Measurements from ENCODE around the gene FGR. TPM values are rescaled to one million over a fixed set of nuclear protein-coding genes. Genes with fewer than 3 reads are reported as not detected.
"Not testable (repeated sequence)": the region's sequence is repeated elsewhere in the genome, so short reads cannot be mapped to it uniquely, and the experiment has no call there.

The FGR gene
- total and polyA plus RNA-seq, 2 of the 13 experiments (the other 11 are each of a cell fraction or from before 2014, with no cell fraction given) = not detected

- H4K20me1 ChIP-seq (ENCODE audit: insufficient read depth, low read length); BruUV-seq (replicated peaks); H3K27ac ChIP-seq (ENCODE audit: extremely low read length, insufficient read depth, low read length); H3K27me3 ChIP-seq (ENCODE audit: control insufficient read depth in 1 of 2, insufficient read depth in 2 of 2, low read length in 2 of 2); H3K4me3 ChIP-seq (replicated peaks in 1 of 3; ENCODE audit: insufficient read depth in 1 of 3, low read depth in 2 of 3, low read length in 3 of 3); CTCF ChIA-PET (ENCODE audit: low intra/inter-chr PET ratio, low total read pairs); H3K79me2 ChIP-seq (ENCODE audit: insufficient read depth, low read length); H3K36me3 ChIP-seq (replicated peaks in 1 of 2; ENCODE audit: control insufficient read depth in 1 of 2, insufficient read depth in 2 of 2, low read length in 2 of 2); H3K9ac ChIP-seq (ENCODE audit: insufficient read depth, low read depth, low read length); H2AFZ ChIP-seq (ENCODE audit: low read length); intact Hi-C loops (cut with micrococcal nuclease; ENCODE audit: unreplicated experiment); in situ Hi-C loops (cut with HindIII; ENCODE audit: extremely low pct_ligation_motif_present, low pct_unique_long_range_greater_than_20kb); DNase-seq (ENCODE audit: low spot score); FAIRE-seq; ATAC-seq; H3K4me2 ChIP-seq (ENCODE audit: low read depth, low read length): not testable (repeated sequence)
- WGBS (ENCODE audit: low lambda C conversion rate) = 78% methylated on average over 4 of the region's 4 CpGs
- Histone ChIP-seq H3K9me3 (ENCODE audit: low read length) (peaks cover 26% of the 10 kb centered on the region), H3K4me1 (ENCODE audit: insufficient read depth, low read length) (peaks cover 33% of the 10 kb centered on the region)
- POLR2A ChIA-PET = interaction anchor here (1.0 kb wide), 1 partner anchor 10 kb away, joined by 3 read pairs; the partner anchor contains the start of gene IFI6
- 0 out of 2 replicates have a peak, but pooled peaks have one; percentile 25 for TF ChIP-seq ZNF280D (CRISPR knock-in tag; IDR thresholded peaks at IDR 0.05)
Measured at GRCh38 chr1:27681580-27681979, 46.6 kb upstream of the FGR start.

GRCh38 chr1:27680225-27680791, 45.3 kb upstream of the FGR start:
- BruUV-seq (replicated peaks); H3K4me3 ChIP-seq (replicated peaks in 1 of 3; ENCODE audit: insufficient read depth in 1 of 3, low read depth in 2 of 3, low read length in 3 of 3); H3K36me3 ChIP-seq (replicated peaks in 1 of 2; ENCODE audit: control insufficient read depth in 1 of 2, insufficient read depth in 2 of 2, low read length in 2 of 2); CTCF ChIA-PET (ENCODE audit: low intra/inter-chr PET ratio, low total read pairs); DNase-seq (ENCODE audit: low spot score); H2AFZ ChIP-seq (ENCODE audit: low read length); ATAC-seq; H3K27ac ChIP-seq (ENCODE audit: extremely low read length, insufficient read depth, low read length); POLR2A ChIA-PET; H3K9ac ChIP-seq (ENCODE audit: insufficient read depth, low read depth, low read length); intact Hi-C loops (cut with micrococcal nuclease; ENCODE audit: unreplicated experiment); H3K27me3 ChIP-seq (ENCODE audit: control insufficient read depth in 1 of 2, insufficient read depth in 2 of 2, low read length in 2 of 2); H3K4me2 ChIP-seq (ENCODE audit: low read depth, low read length); in situ Hi-C loops (cut with HindIII; ENCODE audit: extremely low pct_ligation_motif_present, low pct_unique_long_range_greater_than_20kb); H3K79me2 ChIP-seq (ENCODE audit: insufficient read depth, low read length); FAIRE-seq; H4K20me1 ChIP-seq (ENCODE audit: insufficient read depth, low read length): not testable (repeated sequence)
- no CpG with 5 or more reads among the region's 2 CpGs for WGBS (ENCODE audit: low lambda C conversion rate)
- peaks cover 23% of the 10 kb centered on the region for H3K4me1 ChIP-seq (ENCODE audit: insufficient read depth, low read length)
- peaks cover 26% of the 10 kb centered on the region for H3K9me3 ChIP-seq (ENCODE audit: low read length)
